GM18508 (cell line): ENCODE measurements around the gene LCN10.
A peak's percentile ranks its signal among the peaks of the same experiment; 100 is the strongest.
"Not testable (repeated sequence)": the region's sequence is repeated elsewhere in the genome, so short reads cannot be mapped to it uniquely, and the experiment has no call there.

Source experiments
- ATAC-seq: cut with Tn5 transposase; IDR thresholded peaks from one replicate; pipeline ENCODE4 v1.9.1; 2021; ENCODE audit warnings: moderate number of reproducible peaks; ENCODE audit not compliant: insufficient read depth, unreplicated experiment

Gene LCN10

GRCh38 chr9:136742591-136743391, at the start of gene LCN10:
Gene LCN10, minus strand, starts transcription at chr9:136742940. Its CDS starts 37 bp downstream, at chr9:136742903.
- ATAC-seq = no peak

- no peak for ATAC-seq
These were observed 49.0 kb upstream of the LCN10 start for GRCh38 chr9:136791516-136792276.

GRCh38 chr9:136790640-136791515, 48.1 kb upstream of the LCN10 start, which contains the start of gene TMEM141:
Gene TMEM141, plus strand, starts transcription at chr9:136791344. Its CDS starts 27 bp downstream, at chr9:136791371.
- peak; percentile 36 for ATAC-seq

GRCh38 chr9:136789523-136789937, 46.8 kb upstream of the LCN10 start:
- no peak for ATAC-seq

GRCh38 chr9:136788644-136789522, 46.1 kb upstream of the LCN10 start:
- not testable (repeated sequence) for ATAC-seq

GRCh38 chr9:136787690-136788400, 45.1 kb upstream of the LCN10 start:
- no peak for ATAC-seq

- not testable (repeated sequence) for ATAC-seq
These were observed 44.2 kb upstream of the LCN10 start for GRCh38 chr9:136786983-136787382.

- ATAC-seq = no peak
These were observed 43.7 kb upstream of the LCN10 start for GRCh38 chr9:136786451-136786850.

GRCh38 chr9:136785565-136786355, 43.0 kb upstream of the LCN10 start:
- not testable (repeated sequence) for ATAC-seq

GRCh38 chr9:136784997-136785361, 42.2 kb upstream of the LCN10 start:
- no peak for ATAC-seq

GRCh38 chr9:136784249-136784996, 41.7 kb upstream of the LCN10 start:
- no peak for ATAC-seq

- no peak for ATAC-seq
These were observed 39.7 kb upstream of the LCN10 start for GRCh38 chr9:136782452-136782851.

GRCh38 chr9:136779808-136780207, 37.1 kb upstream of the LCN10 start:
- no peak for ATAC-seq

GRCh38 chr9:136777359-136777758, 34.6 kb upstream of the LCN10 start:
- ATAC-seq = no peak

GRCh38 chr9:136776947-136777346, 34.2 kb upstream of the LCN10 start:
- ATAC-seq = no peak

- ATAC-seq = no peak
These were observed 32.5 kb upstream of the LCN10 start for GRCh38 chr9:136775191-136775590.

GRCh38 chr9:136774416-136775045, 31.8 kb upstream of the LCN10 start:
- ATAC-seq = no peak
